H1 (cell line): ENCODE data around the gene DNER. TPM values are rescaled to one million over a fixed set of nuclear protein-coding genes. Genes with fewer than 3 reads are reported as not detected.

ENCODE experiments used
- CTCF ChIA-PET: fragments of 300-600 bp; sonication (Branson Sonifier 250); formaldehyde crosslinking; loops from one replicate; lab custom pipeline; 2021; ENCODE audit not compliant: partially characterized antibody; lab: Charles Lee
- POLR2A ChIA-PET: fragments of 300-600 bp; sonication (Branson Sonifier 250); formaldehyde crosslinking; loops from one replicate; lab custom pipeline; 2021; ENCODE audit warnings: inconsistent platforms; ENCODE audit not compliant: partially characterized antibody; lab: Charles Lee
- DNase-seq, 2 experiments: peaks; one replicate each; pipeline versions ENCODE4 v3.0.0 to v3.0.0-alpha.2; 2010 to 2022; ENCODE audit warnings: low spot score in 2 of 2, low read depth in 1 of 2, mixed read lengths in 1 of 2
- FAIRE-seq: peaks from 2 replicates; lab custom pipeline; 2011; peaks lifted over from hg19 to GRCh38; lab: Jason Lieb, UNC
- H2AFZ ChIP-seq: 2 replicates; pipeline ENCODE4 v1.8.1; 2012; ENCODE audit warnings: low read length, inconsistent platforms
- H2AK5ac ChIP-seq: 2 replicates; pipeline ENCODE4 v1.6.1; 2013; ENCODE audit warnings: low read depth, low read length
- H2BK120ac ChIP-seq: replicated peaks from 2 replicates; pipeline ENCODE3; 2013; ENCODE audit warnings: low read depth, low read length, inconsistent platforms
- H2BK12ac ChIP-seq: 2 replicates; pipeline ENCODE4 v1.6.1; 2013; ENCODE audit warnings: low read depth, low read length
- H2BK15ac ChIP-seq: 2 replicates; pipeline ENCODE4 v1.6.1; 2013; ENCODE audit warnings: low read length
- H2BK20ac ChIP-seq: 2 replicates; pipeline ENCODE4 v1.6.1; 2013; ENCODE audit warnings: low read length
- H2BK5ac ChIP-seq: 2 replicates; pipeline ENCODE4 v1.6.1; 2013; ENCODE audit warnings: low read depth, low read length
- H3K14ac ChIP-seq: 2 replicates; pipeline ENCODE4 v1.6.1; 2013; ENCODE audit warnings: inconsistent platforms; ENCODE audit not compliant: insufficient read length
- H3K18ac ChIP-seq: 2 replicates; pipeline ENCODE4 v1.6.1; 2013; ENCODE audit warnings: low read length; ENCODE audit errors: extremely low read depth
- H3K23ac ChIP-seq: 2 replicates; pipeline ENCODE4 v1.6.1; 2013; ENCODE audit warnings: inconsistent platforms; ENCODE audit not compliant: insufficient read length
- H3K23me2 ChIP-seq: 2 replicates; pipeline ENCODE4 v1.6.1; 2013; ENCODE audit warnings: low read depth, low read length
- H3K27ac ChIP-seq: 2 replicates; pipeline ENCODE4 v1.6.1; 2011; ENCODE audit warnings: low read depth, low read length, inconsistent platforms
- H3K27me3 ChIP-seq, 4 experiments: replicated peaks in 1 of 4; 1 replicate in 1 of 4; 2 replicates in 3 of 4; pipeline versions ENCODE4 v1.6.1 to v1.8.1; 2011 to 2013; ENCODE audit warnings: low read length in 3 of 4, mild to moderate bottlenecking in 3 of 4, inconsistent platforms in 2 of 4, mixed read lengths in 2 of 4, moderate library complexity in 1 of 4; ENCODE audit not compliant: control insufficient read depth in 3 of 4, insufficient read depth in 3 of 4; ENCODE audit errors: extremely low read depth in 1 of 4
- H3K36me3 ChIP-seq, 4 experiments: 2 replicates each; pipeline versions ENCODE4 v1.6.1 to v1.8.1; 2011 to 2013; ENCODE audit warnings: mild to moderate bottlenecking in 4 of 4, low read length in 3 of 4, moderate library complexity in 2 of 4, control low read depth in 1 of 4, inconsistent platforms in 1 of 4; ENCODE audit not compliant: insufficient read depth in 4 of 4, control insufficient read depth in 2 of 4
- H3K4ac ChIP-seq: replicated peaks from 2 replicates; pipeline ENCODE3; 2013; ENCODE audit warnings: low read length, low read depth, mixed read lengths, inconsistent platforms; ENCODE audit not compliant: insufficient read length
- H3K4me1 ChIP-seq, 4 experiments: replicated peaks in 1 of 4; 1 replicate in 1 of 4; 2 replicates in 3 of 4; pipeline versions ENCODE4 v1.6.1 to v1.8.1; 2011 to 2013; ENCODE audit warnings: low read length in 3 of 4, inconsistent platforms in 2 of 4, mixed read lengths in 1 of 4; ENCODE audit not compliant: insufficient read depth in 4 of 4, control insufficient read depth in 3 of 4
- H3K4me2 ChIP-seq, 2 experiments: 2 replicates each; pipeline versions ENCODE4 v1.6.1 to v1.8.1; 2011 to 2013; ENCODE audit warnings: low read depth in 2 of 2, low read length in 2 of 2, control low read depth in 1 of 2, inconsistent platforms in 1 of 2, mild to moderate bottlenecking in 1 of 2; ENCODE audit not compliant: insufficient read depth in 1 of 2
- H3K4me3 ChIP-seq, 4 experiments: fragments of 200-600, 300-600 bp in 1 of 4; sonication (generic), shearing (Covaris generic), sonication (Bioruptor Twin) in 1 of 4; 2 replicates each; pipeline versions ENCODE4 v1.5.1 to v1.8.1; 2011 to 2016; ENCODE audit warnings: low read length in 4 of 4, low read depth in 3 of 4, control low read depth in 2 of 4, inconsistent platforms in 2 of 4, mild to moderate bottlenecking in 2 of 4, mixed read lengths in 1 of 4, moderate library complexity in 1 of 4; ENCODE audit not compliant: insufficient read depth in 2 of 4; ENCODE audit errors: extremely low read depth in 1 of 4
- H3K56ac ChIP-seq: replicated peaks from 2 replicates; pipeline ENCODE3; 2013; ENCODE audit warnings: low read depth, mild to moderate bottlenecking, mixed read lengths, low read length, inconsistent platforms; ENCODE audit not compliant: insufficient read length
- H3K79me1 ChIP-seq: 2 replicates; pipeline ENCODE4 v1.6.1; 2013; ENCODE audit warnings: low read depth, low read length, control low read depth
- H3K79me2 ChIP-seq, 2 experiments: 2 replicates each; pipeline versions ENCODE4 v1.6.1 to v1.8.1; 2012 to 2013; ENCODE audit warnings: low read length in 2 of 2, mild to moderate bottlenecking in 2 of 2, inconsistent platforms in 1 of 2; ENCODE audit not compliant: insufficient read depth in 2 of 2, control insufficient read depth in 1 of 2
- H3K9ac ChIP-seq, 4 experiments: replicated peaks in 1 of 4; 1 replicate in 1 of 4; 2 replicates in 3 of 4; pipeline versions ENCODE4 v1.6.1 to v1.8.1; 2011 to 2013; ENCODE audit warnings: low read depth in 3 of 4, low read length in 3 of 4, control low read depth in 2 of 4, mild to moderate bottlenecking in 2 of 4, moderate library complexity in 2 of 4, inconsistent platforms in 1 of 4; ENCODE audit errors: extremely low read depth in 1 of 4
- H3K9me3 ChIP-seq, 2 experiments: 2 replicates each; pipeline versions ENCODE4 v1.6.1 to v1.8.1; 2012 to 2013; ENCODE audit warnings: mild to moderate bottlenecking in 2 of 2, moderate library complexity in 2 of 2, control low read depth in 1 of 2, inconsistent platforms in 1 of 2, low read depth in 1 of 2, low read length in 1 of 2, mixed read lengths in 1 of 2; ENCODE audit not compliant: insufficient read depth in 2 of 2
- H4K20me1 ChIP-seq, 2 experiments: replicated peaks in 1 of 2; 2 replicates each; pipeline versions ENCODE3 to v1.8.1; 2011 to 2013; ENCODE audit warnings: inconsistent platforms in 2 of 2, low read length in 2 of 2, mild to moderate bottlenecking in 1 of 2; ENCODE audit not compliant: insufficient read depth in 2 of 2, control insufficient read depth in 1 of 2
- H4K5ac ChIP-seq: 2 replicates; pipeline ENCODE4 v1.6.1; 2013; ENCODE audit warnings: low read length, low read depth, mixed read lengths, inconsistent platforms; ENCODE audit not compliant: insufficient read length
- H4K8ac ChIP-seq: 2 replicates; pipeline ENCODE4 v1.8.0; 2013; ENCODE audit warnings: mild to moderate bottlenecking, moderate library complexity, low read length, inconsistent platforms; ENCODE audit not compliant: insufficient read depth; ENCODE audit errors: extremely low read depth
- H4K91ac ChIP-seq: replicated peaks from 2 replicates; pipeline ENCODE3; 2013; ENCODE audit warnings: low read length, mixed read lengths, inconsistent platforms; ENCODE audit not compliant: insufficient read length
- BACH1 ChIP-seq: IDR thresholded peaks from 2 replicates; pipeline ENCODE4 v1.6.1; 2012; ENCODE audit warnings: low read length, improper control_type of control experiment
- CBX5 ChIP-seq: fragments of 300-800, 300-1000 bp; sonication (generic); IDR thresholded peaks from 2 replicates; pipeline ENCODE4 v1.7.1; 2016; ENCODE audit warnings: antibody characterized with exemption, low read length, low read depth
- CBX8 ChIP-seq: fragments of 300-800, 300-1000 bp; sonication (generic); IDR thresholded peaks from 2 replicates; pipeline ENCODE4 v1.7.1; 2016; ENCODE audit warnings: low read depth, low read length, borderline replicate concordance
- CEBPB ChIP-seq: IDR thresholded peaks from 2 replicates; pipeline ENCODE4 v1.6.1; 2012; ENCODE audit warnings: low read depth, low read length
- CHD1 ChIP-seq: IDR thresholded peaks from 2 replicates; pipeline ENCODE4 v1.6.1; 2012; ENCODE audit warnings: low read depth, low read length, improper control_type of control experiment
- CHD2 ChIP-seq: IDR thresholded peaks from 2 replicates; pipeline ENCODE4 v1.6.1; 2012; ENCODE audit warnings: low read length, improper control_type of control experiment
- CTBP2 ChIP-seq: IDR thresholded peaks from 2 replicates; pipeline ENCODE4 v1.7.0; 2011; ENCODE audit warnings: borderline replicate concordance, mild to moderate bottlenecking, moderate library complexity, mixed read lengths, low read length; ENCODE audit not compliant: insufficient read depth, insufficient read length
- FOSL1 ChIP-seq: IDR thresholded peaks from 2 replicates; pipeline ENCODE4 v1.6.1; 2011; ENCODE audit warnings: mild to moderate bottlenecking, low read depth, low read length, moderate library complexity; ENCODE audit not compliant: insufficient read depth
- POLR2A ChIP-seq, 2 experiments: IDR thresholded peaks; 1 replicate in 1 of 2; 2 replicates in 1 of 2; pipeline ENCODE4 v1.6.1; 2011; ENCODE audit warnings: low read depth in 2 of 2, low read length in 2 of 2, mild to moderate bottlenecking in 2 of 2; ENCODE audit errors: control extremely low read depth in 1 of 2
- RAD21 ChIP-seq, 2 experiments: IDR thresholded peaks in 1 of 2; conservative IDR thresholded peaks in 1 of 2; 2 replicates each; pipeline ENCODE4 v1.6.1; 2011; ENCODE audit warnings: low read depth in 2 of 2, low read length in 2 of 2, improper control_type of control experiment in 1 of 2, inconsistent platforms in 1 of 2, mild to moderate bottlenecking in 1 of 2, moderate library complexity in 1 of 2
- RBBP5 ChIP-seq: IDR thresholded peaks from 2 replicates; pipeline ENCODE4 v1.7.1; 2012; ENCODE audit warnings: low read depth, mild to moderate bottlenecking, inconsistent platforms, low read length, moderate library complexity, borderline replicate concordance
- RXRA ChIP-seq: IDR thresholded peaks from 2 replicates; pipeline ENCODE4 v1.6.1; 2011; ENCODE audit warnings: low read depth, mild to moderate bottlenecking, low read length, moderate library complexity; ENCODE audit not compliant: insufficient read depth
- TAF1 ChIP-seq: IDR thresholded peaks from 2 replicates; pipeline ENCODE4 v1.6.1; 2011; ENCODE audit warnings: mild to moderate bottlenecking, low read depth, low read length
- TBP ChIP-seq: IDR thresholded peaks from 2 replicates; pipeline ENCODE4 v1.6.1; 2011; ENCODE audit warnings: low read depth, low read length, improper control_type of control experiment
- WGBS, 2 experiments: shearing (Covaris generic) in 1 of 2; methylation state at CpG; one replicate each; pipeline versions ENCODE4 v1.1.6 to v1.1.7; 2013 to 2015; ENCODE audit warnings: low lambda C conversion rate in 2 of 2, mixed read lengths in 2 of 2, inconsistent platforms in 1 of 2, low coverage in 1 of 2, missing lambda C conversion rate in 1 of 2; ENCODE audit not compliant: insufficient replicate concordance in 2 of 2, insufficient coverage in 1 of 2, insufficient read length in 1 of 2; ENCODE audit errors: extremely low coverage in 1 of 2, missing lambda C conversion rate in 1 of 2; 5-methylcytosine and 5-hydroxymethylcytosine counted together
- polyA plus RNA-seq, 7 experiments: library from polyadenylated mRNA; depleted of rRNA in 3 of 7; stranded (reverse) in 5 of 7; unstranded in 2 of 7; fragments of >200 nt in 5 of 7; fragments of 200-250 nt in 2 of 7; gene quantifications; 1 replicate in 5 of 7; 2 replicates in 1 of 7; 4 replicates in 1 of 7; pipeline versions ENCODE4 v1.2.1 to v1.2.3, GENCODE V29; 2011 to 2013; ENCODE audit warnings: missing spikeins in 2 of 7, mixed read lengths in 2 of 7
- total RNA-seq: library from RNA; stranded (reverse); fragmentation: NEBNext Ultra II Directional; extraction: Animal tissue kit (Norgen Biotek cat#: 25700); gene quantifications from 2 replicates; pipeline ENCODE4 v1.2.1, GENCODE V29; 2021

DNER gene
- total and polyA plus RNA-seq, 2 of the 8 experiments (the other 6 are each of a cell fraction or from before 2014, with no cell fraction given): 6.8 to 16.3 TPM

GRCh38 chr2:229403296-229403695 is 311.1 kb downstream of the DNER start:
- H2BK12ac ChIP-seq: no peak overlapping the region
- no peaks in the 10 kb centered on the region for H3K79me2 ChIP-seq
- H3K27ac ChIP-seq: no peak overlapping the region
- no peak overlapping the region for H3K56ac ChIP-seq
- H3K9ac ChIP-seq: no peak overlapping the region
- no peaks in the 10 kb centered on the region for H3K79me1 ChIP-seq
- DNase-seq (no peak), FAIRE-seq (no peak)
- POLR2A ChIA-PET: no interaction called here
- H2BK120ac ChIP-seq: no peak overlapping the region
- WGBS, 2 experiments: 94% methylated on average over 3 of the region's 3 CpGs; no CpG with 5 or more reads in 1 of the 2 experiments
- H2BK20ac ChIP-seq: no peak overlapping the region
- H3K23ac ChIP-seq: no peak overlapping the region
- no peak overlapping the region for H2AFZ ChIP-seq
- TF ChIP-seq RAD21 (IDR thresholded peaks at IDR 0.05 in 1 of 2, conservative IDR thresholded peaks at IDR 0.05 in 1 of 2; ENCODE audit: low read depth in 2 of 2, low read length in 2 of 2): no peak
- TF ChIP-seq CEBPB: no peak
- no peak for TF ChIP-seq RXRA
- no peak for TF ChIP-seq POLR2A (IDR thresholded peaks at IDR 0.05; ENCODE audit: control extremely low read depth in 1 of 2, low read depth in 2 of 2, low read length in 2 of 2)
- TF ChIP-seq BACH1: no peak
- no peak for TF ChIP-seq CBX5
- TF ChIP-seq TAF1: no peak
- no peak for TF ChIP-seq CBX8
- TF ChIP-seq CHD1: no peak
- no peak for TF ChIP-seq FOSL1
- no peak for TF ChIP-seq RBBP5
- TF ChIP-seq TBP: no peak
- no peak for TF ChIP-seq CTBP2
- no peak for TF ChIP-seq CHD2
- H4K20me1 ChIP-seq: no peaks in the 10 kb centered on the region
- H3K27me3 ChIP-seq: no peaks in the 10 kb centered on the region
- H3K36me3 ChIP-seq: no peaks in the 10 kb centered on the region; a peak in 1 of 8 replicates
- no peak overlapping the region for H4K8ac ChIP-seq
- CTCF ChIA-PET: no interaction called here
- H3K18ac ChIP-seq: no peak overlapping the region
- H2AK5ac ChIP-seq: no peak overlapping the region
- H3K4me1 ChIP-seq: peaks cover 0 to 2% (median 0%) of the 10 kb centered on the region in 4 experiments; a peak in 1 of 7 replicates
- no peaks in the 10 kb centered on the region for H3K9me3 ChIP-seq
- H2BK5ac ChIP-seq: no peak overlapping the region
- H3K4ac ChIP-seq: no peak overlapping the region
- H3K4me3 ChIP-seq: no peak overlapping the region
- H3K14ac ChIP-seq: no peak overlapping the region
- H4K91ac ChIP-seq: no peak overlapping the region
- H4K5ac ChIP-seq: no peak overlapping the region
- no peak overlapping the region for H3K4me2 ChIP-seq
- no peaks in the 10 kb centered on the region for H3K23me2 ChIP-seq
- no peak overlapping the region for H2BK15ac ChIP-seq
